ENCODE results near the gene BTBD9.

BTBD9 gene

DNA sequence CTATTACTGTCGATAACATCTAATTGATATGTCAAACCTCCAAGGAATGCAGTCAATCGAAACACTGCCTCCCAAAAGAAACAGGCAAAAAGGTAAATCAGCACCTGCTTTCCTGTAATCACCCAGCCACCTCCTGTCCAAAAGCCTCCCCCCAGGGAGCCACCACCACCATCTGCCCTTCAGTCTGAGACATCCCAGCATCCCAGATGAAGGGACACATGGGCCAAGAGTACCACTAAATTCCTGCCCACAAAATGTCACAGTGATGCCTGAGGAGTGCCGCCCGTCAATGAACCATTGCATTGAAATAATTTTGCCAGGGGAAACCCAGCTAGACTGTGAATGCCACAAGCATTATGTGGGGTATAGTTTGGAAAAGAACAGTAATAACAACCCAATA lies 418.5 kb downstream of the BTBD9 start:
- TF ChIP-seq, protein P1, sequence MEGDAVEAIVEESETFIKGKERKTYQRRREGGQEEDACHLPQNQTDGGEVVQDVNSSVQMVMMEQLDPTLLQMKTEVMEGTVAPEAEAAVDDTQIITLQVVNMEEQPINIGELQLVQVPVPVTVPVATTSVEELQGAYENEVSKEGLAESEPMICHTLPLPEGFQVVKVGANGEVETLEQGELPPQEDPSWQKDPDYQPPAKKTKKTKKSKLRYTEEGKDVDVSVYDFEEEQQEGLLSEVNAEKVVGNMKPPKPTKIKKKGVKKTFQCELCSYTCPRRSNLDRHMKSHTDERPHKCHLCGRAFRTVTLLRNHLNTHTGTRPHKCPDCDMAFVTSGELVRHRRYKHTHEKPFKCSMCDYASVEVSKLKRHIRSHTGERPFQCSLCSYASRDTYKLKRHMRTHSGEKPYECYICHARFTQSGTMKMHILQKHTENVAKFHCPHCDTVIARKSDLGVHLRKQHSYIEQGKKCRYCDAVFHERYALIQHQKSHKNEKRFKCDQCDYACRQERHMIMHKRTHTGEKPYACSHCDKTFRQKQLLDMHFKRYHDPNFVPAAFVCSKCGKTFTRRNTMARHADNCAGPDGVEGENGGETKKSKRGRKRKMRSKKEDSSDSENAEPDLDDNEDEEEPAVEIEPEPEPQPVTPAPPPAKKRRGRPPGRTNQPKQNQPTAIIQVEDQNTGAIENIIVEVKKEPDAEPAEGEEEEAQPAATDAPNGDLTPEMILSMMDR (IDR thresholded peaks at IDR 0.05), result no peak

DNA sequence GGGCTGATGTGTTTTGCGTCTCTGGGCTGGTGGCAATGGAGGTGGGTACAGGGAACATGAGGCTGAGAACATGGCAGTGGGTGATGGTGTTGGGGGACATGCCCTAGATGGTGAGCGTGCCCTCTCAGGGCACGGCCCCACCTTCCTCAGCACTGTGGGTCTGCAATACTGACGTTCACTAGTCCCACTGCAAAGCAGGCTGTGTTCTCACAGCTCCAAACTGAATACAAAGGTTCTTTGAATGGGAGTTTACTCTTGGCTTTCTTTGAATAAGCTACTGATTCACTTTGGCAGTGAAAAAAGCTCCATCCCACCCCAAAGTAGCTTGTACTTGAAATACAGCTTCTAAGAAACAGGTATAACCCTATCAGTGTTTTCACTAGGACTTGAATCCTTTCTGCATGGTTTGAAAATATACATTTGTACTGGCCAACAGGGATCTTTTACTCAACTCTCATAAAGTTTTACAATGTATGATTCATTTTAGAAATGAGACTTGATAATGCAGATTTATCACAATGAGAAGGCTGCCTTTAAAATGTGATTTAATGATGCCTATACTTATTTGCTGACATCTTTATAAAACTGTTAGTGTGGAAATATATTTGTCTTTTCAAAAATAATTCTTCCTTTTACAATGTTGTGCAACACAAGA lies 419.5 kb downstream of the BTBD9 start:
- TF ChIP-seq, protein P1 (IDR thresholded peaks at IDR 0.05), result no peak

- TF ChIP-seq, protein P1 (IDR thresholded peaks at IDR 0.05), result no peak
Observed at GRCh38 chr6:38218235-38218634, 421.5 kb downstream of the BTBD9 start.

DNA sequence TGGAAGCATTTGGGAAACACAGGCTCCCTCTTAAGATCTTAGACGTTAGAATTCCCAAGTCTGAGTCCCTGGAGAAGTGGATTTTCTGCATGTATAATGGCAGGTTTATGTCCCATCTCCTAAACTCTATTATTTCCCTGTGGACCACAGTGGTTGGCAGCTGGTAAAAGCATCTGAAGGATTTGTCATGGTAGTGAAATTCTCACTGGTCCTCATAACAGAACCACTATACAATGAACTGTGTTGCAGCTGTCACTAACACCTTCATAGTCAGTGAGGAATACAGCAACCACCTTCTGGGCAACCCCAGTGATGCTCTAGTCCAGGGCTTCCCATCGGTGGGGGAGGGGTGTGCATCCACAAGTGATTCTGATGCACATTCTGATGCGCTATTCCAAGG lies 423.3 kb downstream of the BTBD9 start:
- TF ChIP-seq, protein P1 (IDR thresholded peaks at IDR 0.05), result no peak

- TF ChIP-seq, protein P1 (IDR thresholded peaks at IDR 0.05), result no peak
Observed at GRCh38 chr6:38215651-38216311, 423.9 kb downstream of the BTBD9 start.

GRCh38 chr6:38215225-38215624 lies 424.5 kb downstream of the BTBD9 start:
- TF ChIP-seq, protein P1 (IDR thresholded peaks at IDR 0.05), result no peak

DNA sequence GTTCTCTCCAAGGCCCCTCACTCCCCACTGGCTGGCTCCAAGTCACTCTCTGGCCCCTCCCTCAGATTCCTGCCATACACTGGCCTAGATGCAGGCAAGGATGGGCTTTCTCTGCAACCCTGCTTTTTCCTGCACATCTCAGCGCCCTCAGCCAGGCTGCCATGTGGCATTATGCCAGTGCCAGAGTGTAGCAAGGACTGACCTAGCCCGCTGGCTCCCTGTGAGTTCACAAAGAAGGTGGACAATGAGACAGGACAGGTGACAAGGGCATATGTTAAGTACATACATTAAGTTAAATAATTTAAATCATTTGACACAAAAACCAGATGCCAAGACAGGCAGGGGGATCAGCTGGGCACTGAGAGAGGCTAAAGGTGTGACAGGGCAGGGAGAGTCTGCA lies 425.6 kb downstream of the BTBD9 start:
- TF ChIP-seq, protein P1 (IDR thresholded peaks at IDR 0.05), result no peak
